Liver (tissue), 9 donors: ENCODE data around the gene KCTD12. TPM values are rescaled to one million over a fixed set of nuclear protein-coding genes. Genes with fewer than 3 reads are reported as not detected.

Source experiments
- DNase-seq: peaks from one replicate; pipeline ENCODE4 v3.0.0-alpha.2; 2017; ENCODE audit warnings: low spot score
- H3K27ac ChIP-seq, 2 donors: one replicate each; pipeline ENCODE4 v1.7.0; 2013; ENCODE audit warnings: inconsistent platforms in 2 of 2, low read length in 2 of 2, control low read depth in 1 of 2, low read depth in 1 of 2, mild to moderate bottlenecking in 1 of 2
- H3K27me3 ChIP-seq, 4 donors: one replicate each; pipeline versions ENCODE4 v1.6.1 to v1.7.0; 2013; ENCODE audit warnings: low read length in 3 of 4, inconsistent platforms in 1 of 4, mild to moderate bottlenecking in 1 of 4, moderate library complexity in 1 of 4; ENCODE audit not compliant: control insufficient read depth in 4 of 4, insufficient read depth in 4 of 4
- H3K36me3 ChIP-seq, 4 donors: one replicate each; pipeline versions ENCODE4 v1.6.1 to v1.7.0; 2013; ENCODE audit warnings: low read length in 3 of 4, mild to moderate bottlenecking in 3 of 4, low read depth in 1 of 4, moderate library complexity in 1 of 4; ENCODE audit not compliant: control insufficient read depth in 4 of 4, insufficient read depth in 3 of 4
- H3K4me1 ChIP-seq, 4 donors: one replicate each; pipeline versions ENCODE4 v1.6.1 to v1.7.0; 2013; ENCODE audit warnings: low read length in 3 of 4, mild to moderate bottlenecking in 3 of 4, moderate library complexity in 1 of 4; ENCODE audit not compliant: control insufficient read depth in 4 of 4, insufficient read depth in 4 of 4
- H3K4me3 ChIP-seq, 3 donors: one replicate each; pipeline versions ENCODE4 v1.6.1 to v1.7.0; 2013; ENCODE audit warnings: low read length in 3 of 3, control low read depth in 1 of 3, low read depth in 1 of 3, mild to moderate bottlenecking in 1 of 3
- H3K9ac ChIP-seq, 2 donors: one replicate each; pipeline ENCODE4 v1.7.0; 2013; ENCODE audit warnings: low read length in 2 of 2, mild to moderate bottlenecking in 2 of 2, moderate library complexity in 2 of 2, control low read depth in 1 of 2, low read depth in 1 of 2
- H3K9me3 ChIP-seq, 4 donors: one replicate each; pipeline versions ENCODE4 v1.6.1 to v1.7.0; 2013; ENCODE audit warnings: low read length in 3 of 4; ENCODE audit not compliant: control insufficient read depth in 4 of 4
- EGR1 ChIP-seq, 2 donors: IDR thresholded peaks; 2 replicates each; pipeline ENCODE4 v1.6.1; 2016 to 2018; ENCODE audit warnings: antibody characterized with exemption in 2 of 2, low read depth in 2 of 2
- FOXA1 ChIP-seq: IDR thresholded peaks from 2 replicates; pipeline ENCODE4 v1.6.1; 2016; ENCODE audit warnings: antibody characterized with exemption
- FOXA2 ChIP-seq: IDR thresholded peaks from 2 replicates; pipeline ENCODE4 v1.6.1; 2016; ENCODE audit warnings: antibody characterized with exemption
- GABPA ChIP-seq, 2 donors: IDR thresholded peaks in 1 of 2; conservative IDR thresholded peaks in 1 of 2; 2 replicates each; pipeline ENCODE4 v1.6.1; 2016; ENCODE audit warnings: antibody characterized with exemption in 2 of 2, mild to moderate bottlenecking in 1 of 2, moderate library complexity in 1 of 2
- HNF4A ChIP-seq, 2 donors: conservative IDR thresholded peaks; 2 replicates each; pipeline ENCODE4 v1.6.1; 2016; ENCODE audit warnings: antibody characterized with exemption in 2 of 2, mild to moderate bottlenecking in 2 of 2
- HNF4G ChIP-seq: IDR thresholded peaks from 2 replicates; pipeline ENCODE4 v1.6.1; 2016; ENCODE audit warnings: antibody characterized with exemption
- JUND ChIP-seq, 2 donors: IDR thresholded peaks; 2 replicates each; pipeline ENCODE4 v1.6.1; 2016; ENCODE audit warnings: antibody characterized with exemption in 2 of 2
- MAX ChIP-seq: IDR thresholded peaks from 2 replicates; pipeline ENCODE4 v1.6.1; 2016; ENCODE audit warnings: antibody characterized with exemption
- NR2F2 ChIP-seq: IDR thresholded peaks from 2 replicates; pipeline ENCODE4 v1.6.1; 2016; ENCODE audit warnings: antibody characterized with exemption
- RAD21 ChIP-seq, 2 donors: IDR thresholded peaks; 2 replicates each; pipeline ENCODE4 v1.6.1; 2016; ENCODE audit warnings: antibody characterized with exemption in 2 of 2, mild to moderate bottlenecking in 2 of 2
- RXRA ChIP-seq, 2 donors: IDR thresholded peaks; 2 replicates each; pipeline ENCODE4 v1.6.1; 2017 to 2018; ENCODE audit warnings: antibody characterized with exemption in 2 of 2, mild to moderate bottlenecking in 1 of 2
- SP1 ChIP-seq: IDR thresholded peaks from 2 replicates; pipeline ENCODE4 v1.6.1; 2018; ENCODE audit warnings: antibody characterized with exemption, mild to moderate bottlenecking
- TAF1 ChIP-seq: conservative IDR thresholded peaks from 2 replicates; pipeline ENCODE4 v1.6.1; 2016; ENCODE audit warnings: antibody characterized with exemption, mild to moderate bottlenecking
- YY1 ChIP-seq: IDR thresholded peaks from 2 replicates; pipeline ENCODE4 v1.6.1; 2016; ENCODE audit warnings: antibody characterized with exemption, mild to moderate bottlenecking
- WGBS: extraction: QIAGEN DNeasy Blood & Tissue Kit; methylation state at CpG from one replicate; pipeline ENCODE4 v1.1.7; 2013; 5-methylcytosine and 5-hydroxymethylcytosine counted together
- polyA plus RNA-seq, 2 donors: library from polyadenylated mRNA; stranded (reverse) in 1 of 2; unstranded in 1 of 2; fragments of 200-250 nt in 1 of 2; fragments of >200 nt in 1 of 2; fragmentation: Nextera tagmentation in 1 of 2; extraction: Ambion mirVana in 1 of 2; gene quantifications; one replicate each; pipeline versions ENCODE4 v1.2.1 to v1.2.3, GENCODE V29; 2013 to 2015
- total RNA-seq, 2 donors: library from RNA; depleted of rRNA; stranded (reverse); fragments of >200 nt; gene quantifications; one replicate each; pipeline ENCODE4 v1.2.3, GENCODE V29; 2014
- TF ChIP-seq, protein P1 (sequence below): IDR thresholded peaks from 2 replicates; pipeline ENCODE4 v1.6.1; 2016; ENCODE audit warnings: antibody characterized with exemption
- TF ChIP-seq, protein P2 (sequence below): IDR thresholded peaks from 2 replicates; pipeline ENCODE4 v1.6.1; 2016; ENCODE audit warnings: antibody characterized with exemption, mild to moderate bottlenecking
- donor health status: healthy.
- donor health status: healthy.
- donor health status: healthy.
- donor health status: healthy.
- donor health status: healthy.

Gene KCTD12
- total and polyA plus RNA-seq, 4 donors, result 1.5 to 14.8 (median 6.6) TPM

- no peak overlapping the region for H3K4me3 ChIP-seq
- peaks cover 0 to 3% (median 0%) of the 10 kb centered on the region in 4 donors for H3K27me3 ChIP-seq
- peaks cover 0 to under 1% (median 0%) of the 10 kb centered on the region in 4 donors for H3K4me1 ChIP-seq
- no peak overlapping the region for H3K9ac ChIP-seq
- DNase-seq, result no peak
- H3K9me3 ChIP-seq, result no peaks in the 10 kb centered on the region
- no peak overlapping the region for H3K27ac ChIP-seq
- H3K36me3 ChIP-seq, result no peaks in the 10 kb centered on the region
- 79% methylated on average over 2 of the region's 2 CpGs for WGBS
- TF ChIP-seq, protein P1, sequence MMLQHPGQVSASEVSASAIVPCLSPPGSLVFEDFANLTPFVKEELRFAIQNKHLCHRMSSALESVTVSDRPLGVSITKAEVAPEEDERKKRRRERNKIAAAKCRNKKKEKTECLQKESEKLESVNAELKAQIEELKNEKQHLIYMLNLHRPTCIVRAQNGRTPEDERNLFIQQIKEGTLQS, result no peak
- TF ChIP-seq TAF1, result no peak
- no peak for TF ChIP-seq FOXA1
- no peak for TF ChIP-seq YY1
- no peak for TF ChIP-seq EGR1 (IDR thresholded peaks at IDR 0.05; ENCODE audit: low read depth in 2 of 2)
- no peak for TF ChIP-seq FOXA2
- no peak for TF ChIP-seq RXRA (IDR thresholded peaks at IDR 0.05)
- TF ChIP-seq SP1, result no peak
- no peak for TF ChIP-seq GABPA (IDR thresholded peaks at IDR 0.05 in 1 of 2, conservative IDR thresholded peaks at IDR 0.05 in 1 of 2)
- TF ChIP-seq, protein P2, sequence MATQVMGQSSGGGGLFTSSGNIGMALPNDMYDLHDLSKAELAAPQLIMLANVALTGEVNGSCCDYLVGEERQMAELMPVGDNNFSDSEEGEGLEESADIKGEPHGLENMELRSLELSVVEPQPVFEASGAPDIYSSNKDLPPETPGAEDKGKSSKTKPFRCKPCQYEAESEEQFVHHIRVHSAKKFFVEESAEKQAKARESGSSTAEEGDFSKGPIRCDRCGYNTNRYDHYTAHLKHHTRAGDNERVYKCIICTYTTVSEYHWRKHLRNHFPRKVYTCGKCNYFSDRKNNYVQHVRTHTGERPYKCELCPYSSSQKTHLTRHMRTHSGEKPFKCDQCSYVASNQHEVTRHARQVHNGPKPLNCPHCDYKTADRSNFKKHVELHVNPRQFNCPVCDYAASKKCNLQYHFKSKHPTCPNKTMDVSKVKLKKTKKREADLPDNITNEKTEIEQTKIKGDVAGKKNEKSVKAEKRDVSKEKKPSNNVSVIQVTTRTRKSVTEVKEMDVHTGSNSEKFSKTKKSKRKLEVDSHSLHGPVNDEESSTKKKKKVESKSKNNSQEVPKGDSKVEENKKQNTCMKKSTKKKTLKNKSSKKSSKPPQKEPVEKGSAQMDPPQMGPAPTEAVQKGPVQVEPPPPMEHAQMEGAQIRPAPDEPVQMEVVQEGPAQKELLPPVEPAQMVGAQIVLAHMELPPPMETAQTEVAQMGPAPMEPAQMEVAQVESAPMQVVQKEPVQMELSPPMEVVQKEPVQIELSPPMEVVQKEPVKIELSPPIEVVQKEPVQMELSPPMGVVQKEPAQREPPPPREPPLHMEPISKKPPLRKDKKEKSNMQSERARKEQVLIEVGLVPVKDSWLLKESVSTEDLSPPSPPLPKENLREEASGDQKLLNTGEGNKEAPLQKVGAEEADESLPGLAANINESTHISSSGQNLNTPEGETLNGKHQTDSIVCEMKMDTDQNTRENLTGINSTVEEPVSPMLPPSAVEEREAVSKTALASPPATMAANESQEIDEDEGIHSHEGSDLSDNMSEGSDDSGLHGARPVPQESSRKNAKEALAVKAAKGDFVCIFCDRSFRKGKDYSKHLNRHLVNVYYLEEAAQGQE, result no peak
- no peak for TF ChIP-seq JUND (IDR thresholded peaks at IDR 0.05)
- no peak for TF ChIP-seq NR2F2
- TF ChIP-seq MAX, result no peak
These were observed 11.7 kb downstream of the KCTD12 start for GRCh38 chr13:76874479-76874878.

DNA sequence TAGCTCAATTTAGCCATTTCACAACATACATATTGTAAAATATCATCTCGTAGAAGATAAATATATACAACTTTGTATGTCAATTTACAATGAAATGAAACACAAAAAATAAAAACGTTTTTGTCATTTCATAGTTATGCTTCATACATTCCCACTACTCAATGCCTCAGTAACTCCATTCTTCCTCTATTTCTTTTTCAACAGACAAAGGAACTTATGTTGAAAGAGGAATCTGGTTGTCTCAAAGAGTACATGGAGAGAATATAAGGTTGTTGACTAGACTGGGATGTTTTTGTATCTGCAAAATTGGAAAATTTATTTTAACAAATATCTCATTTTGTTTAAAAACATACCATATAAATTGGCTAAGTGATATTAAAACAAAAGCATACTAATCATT, 12.8 kb downstream of the KCTD12 start:
- WGBS, result 47% methylated on average over 2 of the region's 2 CpGs
- H3K36me3 ChIP-seq, result no peaks in the 10 kb centered on the region
- H3K27ac ChIP-seq, result no peak overlapping the region
- DNase-seq, result no peak
- H3K9ac ChIP-seq, result no peak overlapping the region
- no peaks in the 10 kb centered on the region for H3K9me3 ChIP-seq
- TF ChIP-seq SP1 (no peak), RXRA (IDR thresholded peaks at IDR 0.05) (no peak), FOXA1 (no peak), JUND (IDR thresholded peaks at IDR 0.05) (no peak), MAX (no peak), NR2F2 (no peak), HNF4A (conservative IDR thresholded peaks at IDR 0.05) (no peak), GABPA (IDR thresholded peaks at IDR 0.05 in 1 of 2, conservative IDR thresholded peaks at IDR 0.05 in 1 of 2) (no peak), RAD21 (IDR thresholded peaks at IDR 0.05) (no peak), HNF4G (no peak), YY1 (no peak), FOXA2 (no peak), EGR1 (IDR thresholded peaks at IDR 0.05; ENCODE audit: low read depth in 2 of 2) (no peak)
- TF ChIP-seq, protein P2, result no peak
- H3K4me3 ChIP-seq, result no peak overlapping the region
- H3K4me1 ChIP-seq, result no peaks in the 10 kb centered on the region
- H3K27me3 ChIP-seq, result peaks cover 0 to 3% (median 0%) of the 10 kb centered on the region in 4 donors
